CD4-positive, alpha-beta T cell (primary cell): ENCODE data around the gene SRGAP2B. TPM values are rescaled to one million over a fixed set of nuclear protein-coding genes. Genes with fewer than 3 reads are reported as not detected.
"Not testable (repeated sequence)": the region's sequence is repeated elsewhere in the genome, so short reads cannot be mapped to it uniquely, and the experiment has no call there.

Experiments used
- ATAC-seq: fragments of 200-7000 bp; cut with Tn5 transposase; one replicate; pipeline ENCODE4 v1.10.0; 2022; ENCODE audit warnings: mild to moderate bottlenecking; ENCODE audit not compliant: poor library complexity
- CTCF ChIA-PET: fragments of 350-600 bp; sonication (Branson Sonifier 250); formaldehyde crosslinking; loops from one replicate; lab custom pipeline; 2021; ENCODE audit warnings: antibody characterized with exemption, inconsistent platforms; lab: Charles Lee
- POLR2A ChIA-PET: fragments of 350-600 bp; sonication (Branson Sonifier 250); formaldehyde crosslinking; loops from one replicate; lab custom pipeline; 2021; ENCODE audit warnings: antibody characterized with exemption, inconsistent platforms; lab: Charles Lee
- DNase-seq, 14 experiments: peaks; one replicate each; pipeline ENCODE4 v3.0.0-alpha.2; 2013 to 2020; ENCODE audit warnings: mixed read lengths in 2 of 14
- H3K27ac ChIP-seq, 2 donors: one replicate each; pipeline versions ENCODE4 v1.5.1 to v1.7.0; 2013; ENCODE audit warnings: low read length in 2 of 2, low read depth in 1 of 2, mild to moderate bottlenecking in 1 of 2
- H3K27me3 ChIP-seq, 2 experiments: 1 replicate in 1 of 2; 2 replicates in 1 of 2; pipeline versions ENCODE4 v1.6.1 to v1.7.0; 2013; ENCODE audit warnings: low read length in 2 of 2, control low read depth in 1 of 2, mild to moderate bottlenecking in 1 of 2, moderate library complexity in 1 of 2; ENCODE audit not compliant: insufficient read depth in 2 of 2, control insufficient read depth in 1 of 2
- H3K36me3 ChIP-seq: one replicate; pipeline ENCODE4 v1.6.1; 2013; ENCODE audit warnings: low read length, control low read depth; ENCODE audit not compliant: insufficient read depth
- H3K4me1 ChIP-seq: one replicate; pipeline ENCODE4 v1.6.1; 2013; ENCODE audit warnings: low read length, control low read depth; ENCODE audit not compliant: insufficient read depth
- H3K4me3 ChIP-seq: one replicate; pipeline ENCODE4 v1.5.1; 2013; ENCODE audit warnings: mild to moderate bottlenecking, low read length, moderate library complexity
- H3K9me3 ChIP-seq, 2 experiments: 1 replicate in 1 of 2; 2 replicates in 1 of 2; pipeline versions ENCODE4 v1.6.1 to v1.7.0; 2013; ENCODE audit warnings: low read length in 2 of 2, mild to moderate bottlenecking in 2 of 2, control low read depth in 1 of 2, moderate library complexity in 1 of 2; ENCODE audit not compliant: control insufficient read depth in 1 of 2, insufficient read depth in 1 of 2
- H3K27ac Mint-ChIP-seq: one replicate; pipeline ENCODE4 v1.8.0; 2020; ENCODE audit warnings: mixed read lengths
- H3K27me3 Mint-ChIP-seq: one replicate; pipeline ENCODE4 v1.8.0; 2021; ENCODE audit warnings: mixed read lengths
- H3K36me3 Mint-ChIP-seq: one replicate; pipeline ENCODE4 v1.8.0; 2021; ENCODE audit warnings: low read depth, mixed read lengths
- H3K4me1 Mint-ChIP-seq: one replicate; pipeline ENCODE4 v1.8.0; 2021; ENCODE audit warnings: low read depth, mixed read lengths
- H3K4me3 Mint-ChIP-seq: one replicate; pipeline ENCODE4 v1.8.0; 2020; ENCODE audit warnings: mild to moderate bottlenecking, mixed read lengths
- H3K9me3 Mint-ChIP-seq: one replicate; pipeline ENCODE4 v1.8.0; 2020; ENCODE audit warnings: mixed read lengths
- intact Hi-C, 2 experiments: fragments of 100-400 bp; cut with DNase I in 1 of 2; cut with micrococcal nuclease in 1 of 2; formaldehyde crosslinking; loops; one replicate each; pipeline versions ENCODE4 v1.15.1 to v1.9.0; 2023 to 2025; cut with DNase I, micrococcal nuclease
- total RNA-seq, 174 experiments: library from RNA in 2 of 174; stranded (reverse) in 2 of 174; gene quantifications; one replicate each; pipeline ENCODE4 v1.2.3 and lab custom pipeline; 2021 to 2026

SRGAP2B gene
- total RNA-seq, 2 experiments from 2014 or later, result 11.4 to 11.6 TPM

- DNase-seq, H3K9me3 ChIP-seq, H3K9me3 Mint-ChIP-seq, H3K36me3 ChIP-seq, H3K4me1 ChIP-seq, H3K27ac Mint-ChIP-seq, ATAC-seq, H3K4me1 Mint-ChIP-seq, H3K36me3 Mint-ChIP-seq, H3K27me3 Mint-ChIP-seq, H3K27me3 ChIP-seq, POLR2A ChIA-PET, H3K4me3 Mint-ChIP-seq, H3K27ac ChIP-seq, intact Hi-C loops, H3K4me3 ChIP-seq, CTCF ChIA-PET: not testable (repeated sequence)
Observed at GRCh38 chr1:144932153-144932552, 163.0 kb downstream of the SRGAP2B start.

GRCh38 chr1:144931553-144931952 lies 163.6 kb downstream of the SRGAP2B start:
- H3K36me3 ChIP-seq, H3K36me3 Mint-ChIP-seq, H3K9me3 ChIP-seq, H3K4me3 Mint-ChIP-seq, POLR2A ChIA-PET, intact Hi-C loops, H3K4me1 Mint-ChIP-seq, H3K27me3 Mint-ChIP-seq, H3K4me1 ChIP-seq, H3K27ac Mint-ChIP-seq, CTCF ChIA-PET, H3K4me3 ChIP-seq, H3K9me3 Mint-ChIP-seq, DNase-seq, H3K27me3 ChIP-seq, H3K27ac ChIP-seq, ATAC-seq: not testable (repeated sequence)

DNA sequence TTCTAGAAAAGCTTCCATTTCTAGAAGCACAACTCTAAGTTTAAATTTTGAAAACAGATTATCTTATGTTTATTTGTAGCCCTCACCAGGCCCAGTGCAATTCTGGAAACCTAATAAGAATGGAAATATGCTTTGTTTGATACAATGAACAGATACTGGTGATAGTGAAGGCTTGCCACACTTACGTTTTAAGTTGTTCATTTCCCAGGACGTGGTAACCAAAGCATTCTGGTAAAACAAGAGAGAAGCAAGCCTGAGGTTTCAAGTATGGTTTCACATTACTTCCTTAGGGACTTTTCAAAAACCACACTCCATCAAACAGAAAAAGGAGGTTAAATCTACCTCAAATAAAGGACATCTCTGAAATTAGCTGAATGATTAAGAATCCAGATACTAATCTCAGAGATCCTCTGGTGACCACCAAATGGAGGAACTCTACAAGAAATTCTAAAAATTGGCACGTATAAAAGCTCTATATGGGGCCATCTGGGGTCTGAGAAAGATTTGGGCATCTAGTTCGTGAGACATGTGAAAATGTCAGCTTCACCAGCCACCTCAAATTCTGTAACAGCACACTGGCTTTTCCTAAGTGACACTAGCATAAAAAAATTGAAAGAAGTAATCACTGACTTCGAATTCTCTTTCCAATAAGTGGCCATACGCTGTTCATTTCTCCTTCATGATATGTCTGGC lies 164.9 kb downstream of the SRGAP2B start:
- H3K36me3 ChIP-seq, CTCF ChIA-PET, H3K4me3 ChIP-seq, H3K9me3 Mint-ChIP-seq, H3K27me3 Mint-ChIP-seq, H3K27ac Mint-ChIP-seq, H3K36me3 Mint-ChIP-seq, intact Hi-C loops, POLR2A ChIA-PET, DNase-seq, H3K4me3 Mint-ChIP-seq, H3K4me1 ChIP-seq, H3K27me3 ChIP-seq, H3K27ac ChIP-seq, H3K9me3 ChIP-seq, H3K4me1 Mint-ChIP-seq: not testable (repeated sequence)
- peak; percentile 32 for ATAC-seq

GRCh38 chr1:144927292-144927691 lies 167.8 kb downstream of the SRGAP2B start:
- H3K9me3 ChIP-seq, H3K4me1 ChIP-seq, H3K27me3 Mint-ChIP-seq, H3K36me3 Mint-ChIP-seq, H3K36me3 ChIP-seq, intact Hi-C loops, ATAC-seq, H3K4me3 ChIP-seq, H3K4me3 Mint-ChIP-seq, POLR2A ChIA-PET, H3K27me3 ChIP-seq, H3K27ac Mint-ChIP-seq, H3K4me1 Mint-ChIP-seq, CTCF ChIA-PET, H3K9me3 Mint-ChIP-seq, H3K27ac ChIP-seq: not testable (repeated sequence)
- DNase-seq, result peak in 1 of 14 experiments; percentile 0

- H3K27ac Mint-ChIP-seq, H3K27me3 Mint-ChIP-seq, POLR2A ChIA-PET, H3K4me3 Mint-ChIP-seq, H3K4me1 ChIP-seq, H3K27ac ChIP-seq, intact Hi-C loops, H3K9me3 ChIP-seq, CTCF ChIA-PET, DNase-seq, H3K4me3 ChIP-seq, H3K36me3 Mint-ChIP-seq, H3K4me1 Mint-ChIP-seq, ATAC-seq, H3K36me3 ChIP-seq, H3K27me3 ChIP-seq, H3K9me3 Mint-ChIP-seq: not testable (repeated sequence)
Observed at GRCh38 chr1:144923640-144924039, 171.5 kb downstream of the SRGAP2B start.

DNA sequence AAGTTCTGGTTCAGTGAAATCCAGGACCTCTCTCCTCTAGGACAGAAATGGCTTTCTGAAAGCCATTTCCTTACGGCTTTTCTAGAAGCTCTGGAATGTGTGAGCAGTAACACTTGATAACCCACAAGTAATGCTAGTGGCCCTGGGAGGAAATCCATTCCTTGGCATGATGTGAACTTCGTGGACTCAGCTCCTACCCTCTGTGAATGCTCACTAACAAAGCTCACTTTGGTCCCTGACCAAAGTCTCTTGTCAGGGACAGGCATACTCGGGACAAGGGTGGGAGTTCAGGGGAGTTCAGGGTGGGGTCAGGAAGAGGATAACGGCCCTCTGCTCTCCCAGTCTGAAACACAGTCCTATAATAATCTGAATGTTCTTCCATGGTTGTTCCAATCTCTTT lies 172.3 kb downstream of the SRGAP2B start:
- H3K4me1 ChIP-seq, H3K27me3 Mint-ChIP-seq, DNase-seq, H3K36me3 ChIP-seq, H3K9me3 ChIP-seq, intact Hi-C loops, H3K36me3 Mint-ChIP-seq, POLR2A ChIA-PET, H3K4me3 Mint-ChIP-seq, H3K9me3 Mint-ChIP-seq, ATAC-seq, CTCF ChIA-PET, H3K4me3 ChIP-seq, H3K27me3 ChIP-seq, H3K27ac ChIP-seq, H3K4me1 Mint-ChIP-seq, H3K27ac Mint-ChIP-seq: not testable (repeated sequence)

- H3K4me1 Mint-ChIP-seq, CTCF ChIA-PET, DNase-seq, H3K27me3 Mint-ChIP-seq, H3K27me3 ChIP-seq, H3K9me3 Mint-ChIP-seq, H3K27ac Mint-ChIP-seq, H3K4me3 ChIP-seq, H3K36me3 Mint-ChIP-seq, ATAC-seq, H3K27ac ChIP-seq, H3K36me3 ChIP-seq, intact Hi-C loops, H3K4me1 ChIP-seq, H3K9me3 ChIP-seq, POLR2A ChIA-PET, H3K4me3 Mint-ChIP-seq: not testable (repeated sequence)
Observed at GRCh38 chr1:144919106-144919505, 176.0 kb downstream of the SRGAP2B start.
